H54 (cell line): ENCODE results near the gene SLC25A42.

Source experiments
- DNase-seq: peaks from one replicate; pipeline ENCODE4 v3.0.0; 2011; ENCODE audit warnings: low spot score, mixed read lengths; ENCODE audit not compliant: insufficient read length
- FAIRE-seq: peaks from 3 replicates; lab custom pipeline; 2011; peaks lifted over from hg19 to GRCh38; lab: Jason Lieb, UNC
- POLR2A ChIP-seq: IDR thresholded peaks from 2 replicates; pipeline ENCODE4 v1.6.1; 2011; ENCODE audit warnings: low read depth, mild to moderate bottlenecking, low read length

SLC25A42 gene

DNA sequence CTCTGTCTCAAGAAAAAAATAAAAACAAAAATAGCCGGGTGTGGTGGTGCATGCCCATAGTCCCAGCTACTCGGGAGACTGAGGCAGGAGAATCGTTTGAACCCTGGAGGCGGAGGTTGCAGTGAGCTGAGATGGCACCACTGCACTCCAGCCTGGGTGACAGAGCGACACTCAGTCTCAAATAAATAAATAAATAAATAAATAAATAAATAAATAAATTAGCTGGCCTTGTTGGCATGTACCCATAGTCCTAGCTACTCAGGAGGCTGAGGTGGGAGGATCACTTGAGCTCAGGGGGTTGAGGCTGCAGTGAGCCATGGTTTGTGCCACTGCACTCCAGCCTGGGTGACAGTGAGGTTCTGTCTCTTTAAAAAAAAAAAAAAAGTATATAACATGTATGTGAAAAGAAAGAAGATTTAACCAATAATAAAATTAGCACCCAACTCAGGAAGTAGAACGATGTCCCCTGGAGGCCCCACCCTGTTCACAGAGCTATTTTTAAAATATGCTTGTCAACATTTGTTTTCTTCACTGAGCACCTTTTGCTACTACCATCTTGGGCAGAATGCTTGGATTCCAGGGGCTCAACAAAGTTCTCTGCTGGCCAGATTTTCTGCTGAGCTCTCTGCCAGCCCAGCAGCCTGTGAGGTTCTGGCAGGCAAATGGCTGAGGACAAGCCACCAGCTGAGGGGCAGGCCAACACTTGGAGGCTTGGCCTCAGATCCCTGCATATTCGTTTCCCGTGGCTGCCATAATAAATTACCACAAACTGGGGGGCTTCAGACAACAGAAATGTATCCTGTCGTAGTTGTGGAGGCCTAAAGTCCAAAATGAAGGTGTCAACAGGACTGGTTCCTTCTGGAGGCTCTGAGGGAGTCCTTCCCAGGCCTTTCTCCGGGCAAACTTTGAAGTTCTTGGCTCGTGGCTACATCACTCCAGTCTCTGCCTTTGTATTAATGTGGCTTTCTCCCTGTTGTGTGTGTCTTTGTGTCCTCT, 5.2 kb downstream of the SLC25A42 start:
- no peak for DNase-seq
- FAIRE-seq: no peak
- TF ChIP-seq POLR2A: no peak

DNA sequence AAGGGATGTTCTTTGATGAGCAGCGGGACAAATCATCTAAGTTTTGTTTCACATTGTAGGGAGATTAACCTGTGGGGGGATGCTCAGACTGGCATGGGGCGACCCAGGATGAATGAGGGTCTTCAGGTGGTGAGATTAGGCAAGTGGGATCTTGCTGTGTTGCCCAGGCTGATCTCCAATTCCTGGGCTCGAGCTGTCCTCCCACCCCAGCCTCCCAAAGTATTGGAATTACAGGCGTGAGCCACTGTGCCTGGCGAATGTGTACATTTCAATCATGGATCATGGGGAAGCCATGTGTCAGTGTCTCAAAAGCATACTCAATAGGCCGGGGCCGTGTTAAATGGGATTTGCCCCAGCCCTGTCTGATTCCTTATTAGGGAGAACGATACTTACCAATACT, 8.1 kb downstream of the SLC25A42 start:
- TF ChIP-seq POLR2A: no peak
- no peak for DNase-seq
- FAIRE-seq: no peak

DNA sequence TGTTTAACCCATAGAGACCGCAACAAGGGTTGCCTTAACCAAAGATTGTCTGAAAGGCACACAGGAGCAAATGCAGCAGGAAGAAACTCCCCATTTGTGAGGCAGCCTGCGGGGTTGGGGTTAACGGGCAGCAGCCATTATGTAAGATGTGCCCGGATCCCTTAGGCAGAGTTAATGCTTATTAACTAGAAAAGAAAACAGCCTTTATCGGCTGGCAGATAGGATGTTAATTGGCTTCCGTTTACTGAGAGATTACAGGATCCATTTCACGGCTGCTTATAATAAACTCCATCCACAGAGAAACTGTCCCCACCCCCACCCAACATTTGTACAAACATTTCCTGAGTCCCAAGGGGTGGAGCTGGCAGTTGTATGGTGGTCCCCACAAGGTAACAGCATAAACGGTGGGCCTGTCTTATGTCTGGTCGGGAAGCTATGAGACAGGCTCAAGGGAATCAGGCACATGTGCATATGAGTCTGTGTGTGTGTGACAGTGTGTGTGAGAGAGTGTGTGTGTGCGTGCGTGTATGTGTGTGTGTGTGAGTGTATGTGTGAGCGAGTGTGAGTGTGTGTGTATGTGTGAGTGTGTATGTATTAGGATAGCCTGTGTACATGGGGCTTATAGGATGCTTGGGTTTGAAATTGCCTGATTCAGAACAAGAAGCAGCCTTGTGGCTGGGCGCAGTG, 10.5 kb downstream of the SLC25A42 start:
- DNase-seq (no peak), FAIRE-seq (no peak)
- TF ChIP-seq POLR2A: no peak

DNA sequence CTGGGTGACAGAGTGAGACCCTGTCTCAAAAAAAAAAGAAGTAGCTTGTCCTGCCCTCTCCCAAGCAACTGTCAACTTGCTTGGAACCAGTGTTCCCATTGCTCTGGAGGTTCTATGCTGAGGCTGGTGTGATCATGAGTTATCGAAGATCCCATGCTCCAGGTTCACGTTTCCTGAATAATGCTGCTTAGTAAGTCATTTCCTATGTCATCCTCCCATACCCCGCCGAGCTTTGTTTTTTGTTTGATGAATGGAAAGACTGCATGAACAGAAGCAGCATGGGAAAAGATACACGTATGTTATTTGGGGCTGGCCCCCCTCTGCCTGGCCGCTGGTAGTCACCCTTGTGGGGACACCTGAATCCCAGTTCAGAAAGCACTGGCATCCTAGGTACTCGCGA, 11.3 kb downstream of the SLC25A42 start:
- FAIRE-seq: no peak
- no peak for DNase-seq
- TF ChIP-seq POLR2A: no peak

DNA sequence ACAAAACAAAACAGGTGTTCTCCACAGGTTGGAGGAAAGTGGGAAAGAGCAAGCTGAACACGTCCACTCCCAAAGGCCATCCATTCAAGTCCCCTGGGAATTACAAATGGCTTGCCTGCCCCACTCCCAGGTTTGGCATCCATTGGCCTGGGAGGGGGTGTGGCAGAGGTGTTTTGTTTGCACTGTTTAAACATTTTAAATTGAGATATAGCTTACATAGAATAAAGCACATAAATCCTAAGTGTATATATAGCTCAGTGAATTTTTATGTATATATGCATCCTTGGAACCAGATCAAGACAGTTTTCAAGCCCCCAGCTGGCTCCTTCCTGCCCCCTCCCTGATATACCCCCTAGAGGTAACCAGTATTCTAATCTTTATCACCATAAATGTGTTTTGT, 12.7 kb downstream of the SLC25A42 start:
- no peak for FAIRE-seq
- TF ChIP-seq POLR2A: no peak
- no peak for DNase-seq

DNA sequence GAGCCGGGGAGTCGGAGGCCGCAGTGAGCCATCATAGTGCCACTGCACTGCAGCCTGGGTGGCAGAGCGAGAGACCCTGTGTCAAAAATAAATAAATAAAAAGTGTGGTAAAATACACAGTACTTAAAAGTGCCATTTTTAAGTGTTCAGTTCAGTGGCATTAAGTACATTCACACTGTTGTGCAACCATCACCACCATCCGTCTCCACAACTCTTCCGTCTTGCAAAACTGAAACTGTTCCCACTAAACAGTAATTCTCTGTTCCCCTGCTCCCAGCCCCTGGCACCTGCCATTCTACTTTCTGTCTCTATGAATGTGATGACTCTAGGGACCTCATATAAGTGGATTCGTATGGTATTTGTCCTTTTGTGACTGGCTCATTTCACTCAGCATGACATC, 13.3 kb downstream of the SLC25A42 start:
- FAIRE-seq: no peak
- TF ChIP-seq POLR2A: no peak
- DNase-seq: no peak

DNA sequence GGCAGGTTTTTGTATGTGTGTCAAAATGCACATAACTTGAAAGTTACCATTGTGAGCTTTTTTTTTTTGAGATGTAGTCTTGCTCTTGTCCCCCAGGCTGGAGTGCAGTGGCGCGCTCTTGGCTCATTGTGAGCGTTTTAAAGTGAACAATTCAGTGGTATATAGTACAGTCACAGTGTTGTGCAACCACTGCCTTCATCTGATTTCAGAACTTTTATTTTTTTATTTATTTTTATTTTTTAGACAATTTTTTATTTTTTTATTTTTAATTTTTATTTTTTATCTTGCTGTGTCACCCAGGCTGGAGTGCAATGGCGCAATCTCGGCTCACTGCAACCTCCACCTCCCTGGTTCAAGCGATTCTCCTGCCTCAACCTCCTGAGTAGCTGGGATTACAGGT, 15.0 kb downstream of the SLC25A42 start:
- DNase-seq: no peak
- no peak for TF ChIP-seq POLR2A
- FAIRE-seq: no peak

DNA sequence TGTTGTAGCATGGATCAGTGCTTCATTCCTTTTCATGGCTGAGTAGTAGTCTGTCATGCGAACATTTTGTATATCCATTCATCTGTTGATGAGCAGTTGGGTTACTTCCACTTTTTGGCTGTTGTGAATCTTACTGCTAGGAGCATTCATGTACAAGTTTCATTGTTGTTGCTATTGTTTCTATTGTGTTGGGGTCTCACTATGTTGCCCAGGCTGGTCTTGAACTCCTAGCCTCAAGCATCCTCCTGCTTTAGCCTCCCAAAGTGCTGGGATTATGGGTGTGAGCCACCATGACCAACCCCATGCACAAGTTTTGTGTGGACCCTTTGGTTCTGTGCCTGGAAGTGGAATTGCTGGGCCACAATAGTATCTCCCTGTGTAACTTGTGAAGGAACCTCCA, 15.8 kb downstream of the SLC25A42 start:
- TF ChIP-seq POLR2A: no peak
- no peak for FAIRE-seq
- DNase-seq: no peak

DNA sequence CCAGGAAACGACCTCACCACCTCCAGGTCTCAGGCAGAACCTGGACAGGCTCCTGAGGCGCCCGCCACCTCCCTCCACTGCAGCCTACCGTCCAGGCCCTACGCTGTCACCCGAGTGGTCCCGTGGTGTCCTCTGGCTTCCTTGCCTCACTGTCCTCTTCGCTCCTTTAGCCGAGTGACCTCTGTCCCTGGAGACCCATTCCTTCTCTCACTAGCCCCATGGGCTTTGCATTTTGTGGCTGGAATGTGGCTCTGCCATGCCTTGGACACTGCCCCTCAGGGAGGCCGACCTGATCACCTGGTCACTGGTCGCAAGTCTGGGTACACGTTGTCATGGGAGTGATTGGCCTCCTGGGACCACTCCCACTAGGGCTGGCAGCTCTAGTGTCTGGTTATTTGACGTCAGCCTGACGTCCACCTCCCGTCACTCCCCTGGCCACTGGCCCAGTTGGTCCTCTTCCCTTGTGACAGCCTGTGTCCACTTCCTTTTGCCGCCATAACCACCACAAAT, 17.9 kb downstream of the SLC25A42 start:
- no peak for TF ChIP-seq POLR2A
- DNase-seq: no peak
- no peak for FAIRE-seq

DNA sequence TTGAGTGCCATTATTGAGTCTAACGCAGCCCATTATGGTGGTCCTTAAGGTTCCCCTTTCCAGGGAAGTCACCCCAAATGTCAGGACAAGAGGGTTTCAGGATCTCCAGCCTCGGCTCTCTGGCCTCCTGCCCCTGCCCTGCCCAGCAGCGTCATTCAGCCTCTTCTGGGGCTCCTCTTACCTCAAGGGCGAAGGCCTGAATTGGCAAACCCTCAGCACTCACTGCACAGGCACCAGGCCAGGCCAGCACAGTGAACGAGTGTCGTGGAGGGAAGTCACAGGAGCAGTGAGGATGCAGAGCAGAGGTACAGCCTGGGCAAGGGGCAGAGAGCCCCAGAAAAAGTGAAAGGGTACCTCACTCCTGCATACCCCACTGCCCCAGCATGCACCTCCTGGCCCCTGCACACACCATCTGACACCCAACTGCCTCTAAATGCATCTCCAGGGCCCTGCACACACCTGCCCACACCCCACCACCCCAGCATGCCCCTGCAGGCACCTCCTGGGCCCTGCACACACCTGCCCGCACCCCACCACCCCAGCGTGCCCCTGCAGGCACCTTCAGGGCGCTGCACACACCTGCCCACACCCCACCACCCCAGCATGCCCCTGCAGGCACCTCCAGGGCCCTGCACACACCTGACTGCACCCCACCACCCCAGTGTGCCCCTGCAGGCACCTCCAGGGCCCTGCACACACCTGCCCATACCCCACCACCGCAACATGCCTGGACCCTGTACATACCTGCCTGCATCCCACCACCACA, 19.8 kb downstream of the SLC25A42 start:
- no peak for TF ChIP-seq POLR2A
- FAIRE-seq (no peak), DNase-seq (no peak)

DNA sequence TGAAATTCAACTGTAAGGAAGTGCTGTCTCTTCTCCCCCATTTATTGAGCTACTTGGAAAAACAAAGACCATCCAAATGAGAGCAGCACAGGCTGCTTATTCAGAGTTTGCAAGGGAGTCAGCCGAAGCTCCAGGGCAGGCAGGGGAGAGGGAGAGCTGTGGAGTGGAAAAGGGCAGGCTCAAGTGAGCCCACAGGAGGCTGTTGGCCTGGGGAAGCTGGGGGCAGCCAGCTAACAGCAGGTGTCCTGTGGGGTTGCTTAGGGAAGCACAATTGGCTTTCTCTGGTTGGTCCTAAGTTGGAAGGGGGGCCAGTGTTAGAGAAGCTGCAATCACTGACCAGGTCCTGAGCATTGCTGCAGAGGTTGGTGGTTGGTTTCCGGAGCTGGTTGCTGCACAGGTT, 23.9 kb downstream of the SLC25A42 start:
- DNase-seq (no peak), FAIRE-seq (no peak)
- no peak for TF ChIP-seq POLR2A

DNA sequence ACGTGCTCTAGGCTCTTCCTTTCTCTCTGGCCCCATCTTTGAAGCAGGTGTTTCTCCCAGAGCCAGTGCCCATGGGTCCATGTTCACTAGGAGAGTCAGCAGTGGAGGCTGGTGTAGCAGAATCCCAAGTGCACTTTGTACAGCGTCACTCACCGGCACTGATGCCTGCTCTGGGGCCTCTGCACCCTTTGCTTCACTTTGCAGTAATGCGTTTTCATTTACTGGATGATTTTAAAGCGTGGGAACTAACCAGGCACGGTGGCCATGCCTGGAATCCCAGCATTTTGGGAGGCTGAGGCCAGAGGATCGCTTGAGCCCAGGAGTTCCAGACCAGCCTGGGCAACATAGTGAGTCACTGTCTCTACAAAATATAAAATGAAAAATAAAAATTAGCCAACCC, 30.7 kb downstream of the SLC25A42 start:
- FAIRE-seq (no peak), DNase-seq (no peak)
- TF ChIP-seq POLR2A: no peak

DNA sequence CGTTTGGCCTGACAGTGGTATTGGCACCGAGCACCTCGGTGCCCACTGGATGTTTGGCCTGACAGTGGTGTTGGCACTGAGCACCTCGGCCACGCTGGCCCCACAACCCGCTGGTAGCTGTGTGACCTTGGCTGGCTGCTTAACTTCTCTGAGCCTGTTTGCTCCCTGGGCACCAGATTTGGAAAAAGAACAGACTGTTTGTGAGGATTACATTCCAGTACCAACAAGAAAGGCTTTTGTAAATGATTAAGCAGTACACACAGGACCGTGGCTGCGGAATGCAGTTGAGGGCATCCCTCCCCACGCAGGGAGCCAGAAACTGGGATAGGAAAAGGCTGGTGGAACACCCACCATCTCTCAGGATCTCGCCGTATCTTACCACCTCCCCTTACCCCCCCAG, 31.9 kb downstream of the SLC25A42 start:
- TF ChIP-seq POLR2A: no peak
- FAIRE-seq: no peak
- DNase-seq: no peak
